H1 (cell line): Measurements from ENCODE around the gene TMTC4.

Experiments
- RAD21 ChIP-seq, 2 experiments: IDR thresholded peaks in 1 of 2; conservative IDR thresholded peaks in 1 of 2; 2 replicates each; pipeline ENCODE4 v1.6.1; 2011; ENCODE audit warnings: low read depth in 2 of 2, low read length in 2 of 2, improper control_type of control experiment in 1 of 2, inconsistent platforms in 1 of 2, mild to moderate bottlenecking in 1 of 2, moderate library complexity in 1 of 2
- TF ChIP-seq, protein P1 (sequence below), 3 experiments: IDR thresholded peaks; 1 replicate in 2 of 3; 2 replicates in 1 of 3; pipeline versions ENCODE4 v1.5.1 to v1.6.1; 2011; ENCODE audit warnings: low read length in 3 of 3, mild to moderate bottlenecking in 3 of 3, inconsistent platforms in 2 of 3, low read depth in 1 of 3, moderate library complexity in 1 of 3; ENCODE audit not compliant: insufficient read depth in 1 of 3; ENCODE audit errors: control extremely low read depth in 1 of 3

DNA sequence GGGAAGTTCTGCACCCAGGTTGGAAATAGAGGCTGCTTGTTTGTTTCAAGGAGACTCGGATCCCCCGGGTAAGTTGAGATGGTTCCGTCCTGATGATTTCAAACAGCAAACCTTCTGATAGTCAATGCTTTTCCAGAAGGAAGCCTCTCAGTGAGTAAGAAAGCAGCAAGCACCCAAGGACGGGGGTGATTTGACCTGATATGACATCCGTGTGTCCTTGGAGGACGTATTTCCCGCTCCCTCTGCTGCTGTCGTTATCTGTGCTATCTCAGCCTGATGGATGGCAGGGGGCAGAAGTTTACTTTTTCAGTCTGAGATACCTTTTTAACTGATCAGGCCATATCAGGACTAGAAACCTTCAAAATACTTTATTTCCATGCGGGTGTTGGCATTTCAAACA lies 80.3 kb downstream of the TMTC4 start:
- no peak for TF ChIP-seq RAD21 (IDR thresholded peaks at IDR 0.05 in 1 of 2, conservative IDR thresholded peaks at IDR 0.05 in 1 of 2; ENCODE audit: low read depth in 2 of 2, low read length in 2 of 2)
- TF ChIP-seq, protein P1, sequence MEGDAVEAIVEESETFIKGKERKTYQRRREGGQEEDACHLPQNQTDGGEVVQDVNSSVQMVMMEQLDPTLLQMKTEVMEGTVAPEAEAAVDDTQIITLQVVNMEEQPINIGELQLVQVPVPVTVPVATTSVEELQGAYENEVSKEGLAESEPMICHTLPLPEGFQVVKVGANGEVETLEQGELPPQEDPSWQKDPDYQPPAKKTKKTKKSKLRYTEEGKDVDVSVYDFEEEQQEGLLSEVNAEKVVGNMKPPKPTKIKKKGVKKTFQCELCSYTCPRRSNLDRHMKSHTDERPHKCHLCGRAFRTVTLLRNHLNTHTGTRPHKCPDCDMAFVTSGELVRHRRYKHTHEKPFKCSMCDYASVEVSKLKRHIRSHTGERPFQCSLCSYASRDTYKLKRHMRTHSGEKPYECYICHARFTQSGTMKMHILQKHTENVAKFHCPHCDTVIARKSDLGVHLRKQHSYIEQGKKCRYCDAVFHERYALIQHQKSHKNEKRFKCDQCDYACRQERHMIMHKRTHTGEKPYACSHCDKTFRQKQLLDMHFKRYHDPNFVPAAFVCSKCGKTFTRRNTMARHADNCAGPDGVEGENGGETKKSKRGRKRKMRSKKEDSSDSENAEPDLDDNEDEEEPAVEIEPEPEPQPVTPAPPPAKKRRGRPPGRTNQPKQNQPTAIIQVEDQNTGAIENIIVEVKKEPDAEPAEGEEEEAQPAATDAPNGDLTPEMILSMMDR (IDR thresholded peaks at IDR 0.05; ENCODE audit: control extremely low read depth in 1 of 3, insufficient read depth in 1 of 3, low read depth in 1 of 3, low read length in 3 of 3), result no peak
